Measurements from ENCODE around the gene DTNB.

DTNB gene

DNA sequence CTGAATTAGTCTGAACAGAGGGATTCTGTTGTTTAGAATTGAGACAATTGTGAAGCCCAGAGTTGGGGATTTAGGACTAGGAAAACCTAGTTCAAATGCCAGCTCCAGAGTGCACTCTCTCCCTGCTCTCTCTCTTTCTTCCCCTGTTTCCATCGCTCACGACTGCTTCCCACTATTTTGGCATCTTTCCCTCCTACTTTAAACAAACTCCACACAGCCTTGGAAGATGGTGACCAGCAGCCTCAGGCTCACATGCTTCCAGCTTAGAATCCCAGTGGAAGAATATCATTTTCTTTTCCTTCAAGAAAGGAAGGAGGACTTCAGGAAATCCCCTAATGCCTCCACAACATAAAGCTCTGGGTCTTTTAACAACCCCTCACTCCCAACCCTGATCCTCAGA lies 325.5 kb downstream of the DTNB start:
- no peaks in the 10 kb centered on the region for H3K36me3 ChIP-seq
- H3K27me3 ChIP-seq (ENCODE audit: insufficient read depth, low read depth, severe bottlenecking), result no peaks in the 10 kb centered on the region
- no peak for DNase-seq
- no peak overlapping the region for H3K27ac ChIP-seq
- H3K4me3 ChIP-seq (ENCODE audit: low read depth, low read length), result no peak overlapping the region
- H3K9me3 ChIP-seq (ENCODE audit: severe bottlenecking), result no peaks in the 10 kb centered on the region
- no peak for TF ChIP-seq CTCF (IDR thresholded peaks at IDR 0.05; ENCODE audit: low read depth, low read length)

- Histone ChIP-seq H3K9me3 (ENCODE audit: severe bottlenecking) (no peaks in the 10 kb centered on the region), H3K36me3 (no peaks in the 10 kb centered on the region), H3K4me3 (ENCODE audit: low read depth, low read length) (no peak overlapping the region), H3K27me3 (ENCODE audit: insufficient read depth, low read depth, severe bottlenecking) (no peaks in the 10 kb centered on the region), H3K27ac (no peak overlapping the region)
- DNase-seq, result no peak
- TF ChIP-seq CTCF (IDR thresholded peaks at IDR 0.05; ENCODE audit: low read depth, low read length), result no peak
These were observed 326.1 kb downstream of the DTNB start for GRCh38 chr2:25347205-25347815.

- no peak for TF ChIP-seq CTCF (IDR thresholded peaks at IDR 0.05; ENCODE audit: low read depth, low read length)
- Histone ChIP-seq H3K9me3 (ENCODE audit: severe bottlenecking) (no peaks in the 10 kb centered on the region), H3K4me3 (ENCODE audit: low read depth, low read length) (no peak overlapping the region), H3K27me3 (ENCODE audit: insufficient read depth, low read depth, severe bottlenecking) (no peaks in the 10 kb centered on the region), H3K36me3 (peaks cover 2% of the 10 kb centered on the region; the same call in 1 of the 2 replicates), H3K27ac (no peak overlapping the region)
- DNase-seq, result no peak
These were observed 330.1 kb downstream of the DTNB start for GRCh38 chr2:25343187-25343825.

GRCh38 chr2:25342372-25343186 lies 330.8 kb downstream of the DTNB start:
- H3K36me3 ChIP-seq, result peaks cover 3% of the 10 kb centered on the region; the same call in 1 of the 2 replicates
- no peaks in the 10 kb centered on the region for H3K9me3 ChIP-seq (ENCODE audit: severe bottlenecking)
- H3K4me3 ChIP-seq (ENCODE audit: low read depth, low read length), result peak overlapping the region; percentile 46
- H3K27me3 ChIP-seq (ENCODE audit: insufficient read depth, low read depth, severe bottlenecking), result no peaks in the 10 kb centered on the region
- peak; percentile 99 for TF ChIP-seq CTCF (IDR thresholded peaks at IDR 0.05; ENCODE audit: low read depth, low read length)
- H3K27ac ChIP-seq, result peak overlapping the region; percentile 81
- DNase-seq, result peak; percentile 94

GRCh38 chr2:25341753-25342371 lies 331.5 kb downstream of the DTNB start, which contains the start of gene DNMT3A:
Gene DNMT3A, minus strand, starts transcription at chr2:25341925. Its CDS starts 27,941 bp downstream, at chr2:25313984.
- H3K27me3 ChIP-seq (ENCODE audit: insufficient read depth, low read depth, severe bottlenecking), result no peaks in the 10 kb centered on the region
- TF ChIP-seq CTCF (IDR thresholded peaks at IDR 0.05; ENCODE audit: low read depth, low read length), result no peak
- peaks cover 3% of the 10 kb centered on the region; the same call in 1 of the 2 replicates for H3K36me3 ChIP-seq
- H3K27ac ChIP-seq, result peak within 1 kb of the TSS; percentile 81
- DNase-seq, result peak; percentile 72
- H3K9me3 ChIP-seq (ENCODE audit: severe bottlenecking), result no peaks in the 10 kb centered on the region
- H3K4me3 ChIP-seq (ENCODE audit: low read depth, low read length), result peak within 1 kb of the TSS; percentile 46
